HEK293 (cell line): ENCODE results near the gene BMPR2.

Source experiments
- ATF2 ChIP-seq: fragments of 450-650 bp; formaldehyde crosslinking; IDR thresholded peaks from 2 replicates; pipeline ENCODE4 v1.5.1; 2016; ENCODE audit warnings: missing biosample characterization, missing genetic modification characterization, low read depth
- KLF10 ChIP-seq: fragments of 450-650 bp; IDR thresholded peaks from 2 replicates; pipeline ENCODE4 v1.5.1; 2018; ENCODE audit warnings: missing biosample characterization, mild to moderate bottlenecking, missing genetic modification characterization
- KLF7 ChIP-seq: fragments of 450-650 bp; formaldehyde crosslinking; IDR thresholded peaks from 2 replicates; pipeline ENCODE4 v1.5.1; 2016; ENCODE audit warnings: missing biosample characterization, missing genetic modification characterization, borderline replicate concordance
- ZBTB26 ChIP-seq: fragments of 450-650 bp; formaldehyde crosslinking; optimal IDR thresholded peaks from 2 replicates; pipeline ENCODE3; 2016; ENCODE audit warnings: missing biosample characterization, mild to moderate bottlenecking, missing genetic modification characterization
- ZNF10 ChIP-seq: fragments of 450-650 bp; formaldehyde crosslinking; IDR thresholded peaks from 2 replicates; pipeline ENCODE4 v1.5.1; 2017; ENCODE audit warnings: missing biosample characterization, missing genetic modification characterization
- ZNF146 ChIP-seq: fragments of 450-650 bp; formaldehyde crosslinking; IDR thresholded peaks from 2 replicates; pipeline ENCODE4 v1.5.1; 2016; ENCODE audit warnings: missing biosample characterization, missing genetic modification characterization
- ZNF274 ChIP-seq, 2 experiments: fragments of 200-500 bp in 1 of 2; fragments of 450-650 bp in 1 of 2; sonication (Bioruptor generic) in 1 of 2; formaldehyde crosslinking in 1 of 2; IDR thresholded peaks; 2 replicates each; pipeline versions ENCODE4 v1.5.1 to v1.6.1; 2014 to 2016; ENCODE audit warnings: borderline replicate concordance in 1 of 2, inconsistent platforms in 1 of 2, low read length in 1 of 2, missing biosample characterization in 1 of 2, missing genetic modification characterization in 1 of 2
- ZNF394 ChIP-seq: fragments of 450-650 bp; formaldehyde crosslinking; IDR thresholded peaks from 2 replicates; pipeline ENCODE4 v1.5.1; 2016; ENCODE audit warnings: missing biosample characterization, missing genetic modification characterization, mild to moderate bottlenecking, moderate library complexity, borderline replicate concordance
- ZNF555 ChIP-seq: fragments of 450-650 bp; formaldehyde crosslinking; conservative IDR thresholded peaks from 2 replicates; pipeline ENCODE4 v1.5.1; 2017; ENCODE audit warnings: missing biosample characterization, mild to moderate bottlenecking, missing genetic modification characterization, inconsistent platforms
- ZNF654 ChIP-seq: fragments of 450-650 bp; formaldehyde crosslinking; IDR thresholded peaks from 2 replicates; pipeline ENCODE4 v1.5.1; 2016; ENCODE audit warnings: low read depth, missing biosample characterization, missing genetic modification characterization
- ZNF76 ChIP-seq: fragments of 450-650 bp; formaldehyde crosslinking; IDR thresholded peaks from 2 replicates; pipeline ENCODE4; 2016; ENCODE audit warnings: low read depth, missing biosample characterization, missing genetic modification characterization, borderline replicate concordance
- TF ChIP-seq, protein P1 (sequence below): fragments of 450-650 bp; formaldehyde crosslinking; IDR thresholded peaks from 2 replicates; pipeline ENCODE4 v1.5.1; 2016; ENCODE audit warnings: missing biosample characterization, missing genetic modification characterization
- TF ChIP-seq, protein P2 (sequence below): fragments of 450-650 bp; formaldehyde crosslinking; IDR thresholded peaks from 2 replicates; pipeline ENCODE4 v1.5.1; 2016; ENCODE audit warnings: missing biosample characterization, missing genetic modification characterization
- TF ChIP-seq, protein P3 (sequence below): fragments of 450-650 bp; formaldehyde crosslinking; conservative IDR thresholded peaks from 2 replicates; pipeline ENCODE4 v1.5.1; 2016; ENCODE audit warnings: low read depth, missing biosample characterization, missing genetic modification characterization

GRCh38 chr2:202344178-202344577 lies 31.9 kb upstream of the BMPR2 start:
- TF ChIP-seq ZNF146 (tag by site-specific recombination): no peak
- no peak for TF ChIP-seq ZNF10 (tag by site-specific recombination)
- TF ChIP-seq ZNF76: no peak
- no peak for TF ChIP-seq KLF7 (tag by site-specific recombination)
- TF ChIP-seq, protein P1, sequence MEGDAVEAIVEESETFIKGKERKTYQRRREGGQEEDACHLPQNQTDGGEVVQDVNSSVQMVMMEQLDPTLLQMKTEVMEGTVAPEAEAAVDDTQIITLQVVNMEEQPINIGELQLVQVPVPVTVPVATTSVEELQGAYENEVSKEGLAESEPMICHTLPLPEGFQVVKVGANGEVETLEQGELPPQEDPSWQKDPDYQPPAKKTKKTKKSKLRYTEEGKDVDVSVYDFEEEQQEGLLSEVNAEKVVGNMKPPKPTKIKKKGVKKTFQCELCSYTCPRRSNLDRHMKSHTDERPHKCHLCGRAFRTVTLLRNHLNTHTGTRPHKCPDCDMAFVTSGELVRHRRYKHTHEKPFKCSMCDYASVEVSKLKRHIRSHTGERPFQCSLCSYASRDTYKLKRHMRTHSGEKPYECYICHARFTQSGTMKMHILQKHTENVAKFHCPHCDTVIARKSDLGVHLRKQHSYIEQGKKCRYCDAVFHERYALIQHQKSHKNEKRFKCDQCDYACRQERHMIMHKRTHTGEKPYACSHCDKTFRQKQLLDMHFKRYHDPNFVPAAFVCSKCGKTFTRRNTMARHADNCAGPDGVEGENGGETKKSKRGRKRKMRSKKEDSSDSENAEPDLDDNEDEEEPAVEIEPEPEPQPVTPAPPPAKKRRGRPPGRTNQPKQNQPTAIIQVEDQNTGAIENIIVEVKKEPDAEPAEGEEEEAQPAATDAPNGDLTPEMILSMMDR (tag by site-specific recombination): no peak
- TF ChIP-seq ZBTB26 (tag by site-specific recombination): no peak
- TF ChIP-seq ATF2 (tag by site-specific recombination): no peak
- TF ChIP-seq, protein P2, sequence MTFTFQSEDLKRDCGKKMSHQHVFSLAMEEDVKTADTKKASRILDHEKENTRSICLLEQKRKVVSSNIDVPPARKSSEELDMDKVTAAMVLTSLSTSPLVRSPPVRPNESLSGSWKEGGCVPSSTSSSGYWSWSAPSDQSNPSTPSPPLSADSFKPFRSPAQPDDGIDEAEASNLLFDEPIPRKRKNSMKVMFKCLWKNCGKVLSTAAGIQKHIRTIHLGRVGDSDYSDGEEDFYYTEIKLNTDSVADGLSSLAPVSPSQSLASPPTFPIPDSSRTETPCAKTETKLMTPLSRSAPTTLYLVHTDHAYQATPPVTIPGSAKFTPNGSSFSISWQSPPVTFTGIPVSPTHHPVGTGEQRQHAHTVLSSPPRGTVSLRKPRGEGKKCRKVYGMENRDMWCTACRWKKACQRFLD (tag by site-specific recombination): no peak
- TF ChIP-seq ZNF654 (tag by site-specific recombination): no peak
- TF ChIP-seq ZNF274 (IDR thresholded peaks at IDR 0.05; ENCODE audit: low read length): no peak
- TF ChIP-seq ZNF274 (tag by site-specific recombination; IDR thresholded peaks at IDR 0.05; ENCODE audit: borderline replicate concordance): no peak
- TF ChIP-seq ZNF555 (tag by site-specific recombination): no peak
- TF ChIP-seq KLF10 (tag by site-specific recombination): no peak
- TF ChIP-seq, protein P3, sequence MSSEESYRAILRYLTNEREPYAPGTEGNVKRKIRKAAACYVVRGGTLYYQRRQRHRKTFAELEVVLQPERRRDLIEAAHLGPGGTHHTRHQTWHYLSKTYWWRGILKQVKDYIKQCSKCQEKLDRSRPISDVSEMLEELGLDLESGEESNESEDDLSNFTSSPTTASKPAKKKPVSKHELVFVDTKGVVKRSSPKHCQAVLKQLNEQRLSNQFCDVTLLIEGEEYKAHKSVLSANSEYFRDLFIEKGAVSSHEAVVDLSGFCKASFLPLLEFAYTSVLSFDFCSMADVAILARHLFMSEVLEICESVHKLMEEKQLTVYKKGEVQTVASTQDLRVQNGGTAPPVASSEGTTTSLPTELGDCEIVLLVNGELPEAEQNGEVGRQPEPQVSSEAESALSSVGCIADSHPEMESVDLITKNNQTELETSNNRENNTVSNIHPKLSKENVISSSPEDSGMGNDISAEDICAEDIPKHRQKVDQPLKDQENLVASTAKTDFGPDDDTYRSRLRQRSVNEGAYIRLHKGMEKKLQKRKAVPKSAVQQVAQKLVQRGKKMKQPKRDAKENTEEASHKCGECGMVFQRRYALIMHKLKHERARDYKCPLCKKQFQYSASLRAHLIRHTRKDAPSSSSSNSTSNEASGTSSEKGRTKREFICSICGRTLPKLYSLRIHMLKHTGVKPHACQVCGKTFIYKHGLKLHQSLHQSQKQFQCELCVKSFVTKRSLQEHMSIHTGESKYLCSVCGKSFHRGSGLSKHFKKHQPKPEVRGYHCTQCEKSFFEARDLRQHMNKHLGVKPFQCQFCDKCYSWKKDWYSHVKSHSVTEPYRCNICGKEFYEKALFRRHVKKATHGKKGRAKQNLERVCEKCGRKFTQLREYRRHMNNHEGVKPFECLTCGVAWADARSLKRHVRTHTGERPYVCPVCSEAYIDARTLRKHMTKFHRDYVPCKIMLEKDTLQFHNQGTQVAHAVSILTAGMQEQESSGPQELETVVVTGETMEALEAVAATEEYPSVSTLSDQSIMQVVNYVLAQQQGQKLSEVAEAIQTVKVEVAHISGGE (tag by site-specific recombination): no peak
- no peak for TF ChIP-seq ZNF394 (tag by site-specific recombination)
